Fibroblast of lung (primary cell): ENCODE results near the gene ARMH1. TPM values are rescaled to one million over a fixed set of nuclear protein-coding genes. Genes with fewer than 3 reads are reported as not detected.
A peak's percentile ranks its signal among the peaks of the same experiment; 100 is the strongest.

Experiments used
- DNase-seq, 2 donors: peaks; one replicate each; pipeline versions ENCODE4 v3.0.0 to v3.0.0-alpha.2; 2010; ENCODE audit warnings: low read depth in 2 of 2
- H2AFZ ChIP-seq: 2 replicates; pipeline ENCODE4 v1.5.1; 2012; ENCODE audit warnings: low read length, control low read depth, inconsistent platforms
- H3K27ac ChIP-seq: 2 replicates; pipeline ENCODE4 v1.5.1; 2011; ENCODE audit warnings: low read length, control low read depth; ENCODE audit not compliant: insufficient read depth
- H3K27me3 ChIP-seq: 2 replicates; pipeline ENCODE4 v1.5.1; 2011; ENCODE audit warnings: mild to moderate bottlenecking, low read length; ENCODE audit not compliant: control insufficient read depth, insufficient read depth
- H3K36me3 ChIP-seq: 2 replicates; pipeline ENCODE4 v1.5.1; 2011; ENCODE audit warnings: low read length; ENCODE audit not compliant: control insufficient read depth, insufficient read depth
- H3K4me1 ChIP-seq: 2 replicates; pipeline ENCODE4 v1.5.1; 2011; ENCODE audit warnings: low read length; ENCODE audit not compliant: control insufficient read depth, insufficient read depth; ENCODE audit errors: extremely low read depth
- H3K4me2 ChIP-seq: 2 replicates; pipeline ENCODE4 v1.5.1; 2011; ENCODE audit warnings: low read length, control low read depth; ENCODE audit not compliant: insufficient read depth; ENCODE audit errors: extremely low read depth
- H3K4me3 ChIP-seq, 4 experiments: fragments of 200-600 bp in 1 of 4; sonication (generic) in 1 of 4; replicated peaks in 1 of 4; 2 replicates each; pipeline ENCODE4 v1.5.1; 2011 to 2016; ENCODE audit warnings: low read length in 4 of 4, low read depth in 3 of 4, mild to moderate bottlenecking in 3 of 4, control low read depth in 2 of 4, inconsistent platforms in 1 of 4, mixed read lengths in 1 of 4; ENCODE audit not compliant: insufficient read depth in 1 of 4; ENCODE audit errors: control extremely low read depth in 1 of 4
- H3K79me2 ChIP-seq: 2 replicates; pipeline ENCODE4 v1.5.1; 2012; ENCODE audit warnings: mild to moderate bottlenecking, low read length, inconsistent platforms; ENCODE audit not compliant: control insufficient read depth, insufficient read depth
- H3K9ac ChIP-seq: 2 replicates; pipeline ENCODE4 v1.5.1; 2011; ENCODE audit warnings: mild to moderate bottlenecking, low read length, control low read depth; ENCODE audit not compliant: insufficient read depth
- H3K9me3 ChIP-seq: 2 replicates; pipeline ENCODE4 v1.5.1; 2012; ENCODE audit warnings: low read depth, low read length; ENCODE audit not compliant: control insufficient read depth, insufficient read depth
- H4K20me1 ChIP-seq: 2 replicates; pipeline ENCODE4 v1.5.1; 2011; ENCODE audit warnings: low read length; ENCODE audit not compliant: control insufficient read depth, insufficient read depth; ENCODE audit errors: extremely low read depth
- EZH2 ChIP-seq: IDR thresholded peaks from 2 replicates; pipeline ENCODE4 v1.5.1; 2012; ENCODE audit warnings: low read length, control low read depth, mild to moderate bottlenecking; ENCODE audit errors: missing control alignments
- polyA plus RNA-seq, 2 donors: library from polyadenylated mRNA; depleted of rRNA in 1 of 2; stranded (reverse) in 1 of 2; unstranded in 1 of 2; fragments of >200 nt; gene quantifications; 2 replicates each; pipeline ENCODE4 v1.2.1, GENCODE V29; 2011 to 2012; ENCODE audit warnings: missing spikeins in 1 of 2
- total RNA-seq: library from RNA; depleted of rRNA; stranded (reverse); fragments of >200 nt; gene quantifications from 2 replicates; pipeline ENCODE4 v1.2.1, GENCODE V29; 2014
- TF ChIP-seq, protein P1 (sequence below), 2 donors: IDR thresholded peaks in 1 of 2; conservative IDR thresholded peaks in 1 of 2; 1 replicate in 1 of 2; 2 replicates in 1 of 2; pipeline ENCODE4 v1.5.1; 2011 to 2012; ENCODE audit warnings: low read length in 2 of 2, control low read depth in 1 of 2, inconsistent platforms in 1 of 2, low read depth in 1 of 2, mild to moderate bottlenecking in 1 of 2

Gene ARMH1
- total and polyA plus RNA-seq, 2 donors (not counting 1 experiment from before 2014, with no cell fraction given): 2.4 to 6.4 TPM

DNA sequence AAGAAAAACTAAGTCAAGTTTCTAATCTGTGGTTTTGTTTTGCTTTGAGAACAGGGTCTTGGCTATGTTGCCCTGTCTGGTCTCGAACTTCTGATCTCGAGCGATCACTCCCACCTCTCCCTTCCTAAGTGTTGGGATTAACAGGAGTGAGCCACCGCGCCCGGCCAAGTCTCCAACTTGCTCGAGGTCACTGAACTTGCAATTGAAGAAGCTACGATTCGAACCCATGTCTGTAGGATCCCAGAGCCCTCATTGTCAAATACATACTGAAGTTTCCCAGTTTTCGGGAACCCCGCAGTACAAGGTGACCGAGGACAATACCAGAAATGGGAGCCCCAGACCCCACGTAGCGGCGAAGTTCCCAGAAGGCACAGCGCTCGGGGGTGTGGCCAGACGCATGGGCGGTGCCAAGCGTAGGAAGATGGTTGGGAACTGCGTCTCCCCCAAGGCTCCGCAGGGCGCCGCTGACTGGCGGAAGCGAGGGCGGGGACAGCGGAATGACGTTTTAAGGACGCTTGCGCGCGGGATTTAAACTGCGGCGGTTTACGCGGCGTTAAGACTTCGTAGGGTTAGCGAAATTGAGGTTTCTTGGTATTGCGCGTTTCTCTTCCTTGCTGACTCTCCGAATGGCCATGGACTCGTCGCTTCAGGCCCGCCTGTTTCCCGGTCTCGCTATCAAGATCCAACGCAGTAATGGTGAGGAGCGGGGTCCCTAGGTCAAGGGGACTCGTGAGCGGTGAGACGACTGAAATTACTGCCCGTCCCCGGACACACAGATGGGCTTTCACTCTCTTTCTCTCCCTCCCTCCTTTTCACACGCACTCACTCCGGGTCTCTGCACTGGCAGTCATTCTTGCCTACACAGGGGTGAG, 65.0 kb downstream of the ARMH1 start, which contains the start of gene KIF2C:
KIF2C (plus strand) TSS at position 531 of the 872 bp plus-strand sequence; CDS start at position 627, 96 bp downstream.
- Histone ChIP-seq H3K79me2 (peaks cover 40% of the 10 kb centered on the region), H3K27ac (peak within 1 kb of the TSS; percentile 81), H3K4me1 (peaks cover 12% of the 10 kb centered on the region), H2AFZ (peak within 1 kb of the TSS; percentile 88), H3K9ac (peak within 1 kb of the TSS; percentile 61), H3K9me3 (no peaks in the 10 kb centered on the region), H3K4me2 (peak within 1 kb of the TSS; percentile 97), H3K4me3 (peak within 1 kb of the TSS; percentile 72 to 88 (median 86)), H4K20me1 (no peaks in the 10 kb centered on the region), H3K27me3 (no peaks in the 10 kb centered on the region), H3K36me3 (no peaks in the 10 kb centered on the region)
- DNase-seq: peak; percentile 96 to 98
- TF ChIP-seq, protein P1, sequence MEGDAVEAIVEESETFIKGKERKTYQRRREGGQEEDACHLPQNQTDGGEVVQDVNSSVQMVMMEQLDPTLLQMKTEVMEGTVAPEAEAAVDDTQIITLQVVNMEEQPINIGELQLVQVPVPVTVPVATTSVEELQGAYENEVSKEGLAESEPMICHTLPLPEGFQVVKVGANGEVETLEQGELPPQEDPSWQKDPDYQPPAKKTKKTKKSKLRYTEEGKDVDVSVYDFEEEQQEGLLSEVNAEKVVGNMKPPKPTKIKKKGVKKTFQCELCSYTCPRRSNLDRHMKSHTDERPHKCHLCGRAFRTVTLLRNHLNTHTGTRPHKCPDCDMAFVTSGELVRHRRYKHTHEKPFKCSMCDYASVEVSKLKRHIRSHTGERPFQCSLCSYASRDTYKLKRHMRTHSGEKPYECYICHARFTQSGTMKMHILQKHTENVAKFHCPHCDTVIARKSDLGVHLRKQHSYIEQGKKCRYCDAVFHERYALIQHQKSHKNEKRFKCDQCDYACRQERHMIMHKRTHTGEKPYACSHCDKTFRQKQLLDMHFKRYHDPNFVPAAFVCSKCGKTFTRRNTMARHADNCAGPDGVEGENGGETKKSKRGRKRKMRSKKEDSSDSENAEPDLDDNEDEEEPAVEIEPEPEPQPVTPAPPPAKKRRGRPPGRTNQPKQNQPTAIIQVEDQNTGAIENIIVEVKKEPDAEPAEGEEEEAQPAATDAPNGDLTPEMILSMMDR (conservative IDR thresholded peaks at IDR 0.05 in 1 of 2, IDR thresholded peaks at IDR 0.05 in 1 of 2; ENCODE audit: low read depth in 1 of 2, low read length in 2 of 2): no peak
- no peak for TF ChIP-seq EZH2

DNA sequence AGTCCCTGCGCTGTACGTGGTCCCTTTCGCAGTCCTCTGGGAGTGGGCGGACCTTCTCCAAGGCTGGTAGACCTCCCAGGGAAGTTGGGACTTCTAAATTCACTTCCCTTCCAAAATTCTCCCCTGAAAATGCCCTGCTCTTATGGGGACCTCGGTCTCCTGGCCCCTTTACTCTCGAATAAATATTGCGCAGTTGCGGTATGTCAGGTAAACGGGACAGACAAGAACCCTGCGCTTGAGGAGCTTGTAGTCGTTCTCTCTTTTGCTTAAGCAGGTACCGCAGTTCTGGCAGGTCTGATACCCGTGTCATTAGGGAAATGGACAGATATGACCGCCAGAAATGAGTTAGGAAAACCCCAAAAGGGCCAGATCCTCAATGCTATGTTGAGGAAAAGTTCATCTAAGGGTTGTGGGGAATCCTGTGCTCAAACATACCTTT, 65.7 kb downstream of the ARMH1 start:
- Histone ChIP-seq H3K4me2 (peak overlapping the region; percentile 84), H3K4me3 (peak overlapping the region; percentile 72 to 88 (median 86)), H3K36me3 (no peaks in the 10 kb centered on the region), H3K4me1 (peaks cover 12% of the 10 kb centered on the region), H4K20me1 (no peaks in the 10 kb centered on the region), H3K27ac (peak overlapping the region; percentile 81), H2AFZ (peak overlapping the region; percentile 80), H3K79me2 (peaks cover 41% of the 10 kb centered on the region), H3K27me3 (no peaks in the 10 kb centered on the region), H3K9me3 (no peaks in the 10 kb centered on the region), H3K9ac (peak overlapping the region; percentile 43)
- DNase-seq: no peak
- no peak for TF ChIP-seq EZH2
- TF ChIP-seq, protein P1 (conservative IDR thresholded peaks at IDR 0.05 in 1 of 2, IDR thresholded peaks at IDR 0.05 in 1 of 2; ENCODE audit: low read depth in 1 of 2, low read length in 2 of 2): no peak

DNA sequence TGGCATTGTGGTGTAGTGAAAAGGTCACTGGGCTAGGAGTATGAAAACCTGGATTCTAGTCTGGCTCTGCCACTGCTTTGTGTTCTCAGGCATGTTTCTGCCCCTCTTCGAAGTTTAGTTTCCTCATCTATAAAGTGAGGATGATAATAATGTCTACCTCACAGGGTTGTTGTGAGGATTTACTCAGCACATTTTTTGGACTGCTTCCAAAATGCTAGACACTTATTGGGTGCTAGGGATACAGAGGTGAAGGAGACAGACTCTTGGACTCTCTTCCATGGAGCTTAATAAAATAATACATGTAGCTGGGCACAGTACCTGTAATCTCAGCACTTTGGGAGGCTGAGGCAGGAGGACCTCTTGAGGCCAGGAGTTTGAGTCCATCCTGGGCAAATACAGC, 68.7 kb downstream of the ARMH1 start:
- H3K27me3 ChIP-seq: no peaks in the 10 kb centered on the region
- H3K79me2 ChIP-seq: peaks cover 48% of the 10 kb centered on the region
- no peak overlapping the region for H3K9ac ChIP-seq
- H4K20me1 ChIP-seq: no peaks in the 10 kb centered on the region
- no peaks in the 10 kb centered on the region for H3K9me3 ChIP-seq
- H3K4me2 ChIP-seq: no peak overlapping the region
- H3K4me3 ChIP-seq: no peak overlapping the region
- DNase-seq: no peak
- H2AFZ ChIP-seq: peak overlapping the region; percentile 58
- no peak overlapping the region for H3K27ac ChIP-seq
- no peak for TF ChIP-seq EZH2
- TF ChIP-seq, protein P1 (conservative IDR thresholded peaks at IDR 0.05 in 1 of 2, IDR thresholded peaks at IDR 0.05 in 1 of 2; ENCODE audit: low read depth in 1 of 2, low read length in 2 of 2): no peak
- H3K4me1 ChIP-seq: peaks cover 12% of the 10 kb centered on the region
- peaks cover 8% of the 10 kb centered on the region for H3K36me3 ChIP-seq
